Thyroid gland (tissue), 4 donors: ENCODE results near the gene ZNF81.

ENCODE experiments used
- CTCF ChIP-seq, 6 experiments: fragments of 200-600 bp in 3 of 6; fragments of 450-650 bp in 3 of 6; sonication (generic) in 3 of 6; IDR thresholded peaks; one replicate each; pipeline ENCODE4 v1.5.1; 2016 to 2019; ENCODE audit warnings: antibody characterized with exemption in 6 of 6, mild to moderate bottlenecking in 2 of 6, inconsistent platforms in 1 of 6, moderate library complexity in 1 of 6
- POLR2A ChIP-seq, 2 donors: fragments of 450-650 bp; IDR thresholded peaks; one replicate each; pipeline ENCODE4 v1.6.1; 2017; ENCODE audit warnings: antibody characterized with exemption in 2 of 2, mild to moderate bottlenecking in 2 of 2, moderate library complexity in 1 of 2

DNA sequence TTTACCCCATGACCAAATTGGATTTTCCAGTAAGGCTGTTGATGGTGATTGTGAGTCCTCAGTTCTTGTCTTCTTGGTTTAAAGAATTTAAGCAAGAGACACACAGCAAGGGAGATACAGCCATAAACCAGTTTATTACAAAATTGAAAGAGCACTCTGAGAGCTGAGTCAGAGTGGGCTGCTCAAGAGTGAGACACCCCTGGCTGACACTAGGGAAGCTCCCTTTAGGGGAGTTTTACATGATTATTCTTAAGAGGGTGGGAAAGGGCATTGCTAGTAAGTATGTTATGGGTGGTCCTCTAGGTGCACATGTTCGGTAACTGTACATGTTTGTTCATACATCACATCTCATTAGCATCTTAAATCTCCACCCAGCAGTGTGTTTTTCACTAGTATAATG lies 18.8 kb upstream of the ZNF81 start:
- TF ChIP-seq CTCF (IDR thresholded peaks at IDR 0.05) (no peak), POLR2A (IDR thresholded peaks at IDR 0.05) (no peak)
